ENCODE data around the gene PDCL3. TPM values are rescaled to one million over a fixed set of nuclear protein-coding genes. Genes with fewer than 3 reads are reported as not detected.

Gene PDCL3
- polyA plus RNA-seq, 2 of the 4 experiments (the other 2 are of a cell fraction) = 63.1 to 64.1 TPM

- H3K4me1 ChIP-seq = no peaks in the 10 kb centered on the region
- H3K9me3 ChIP-seq = no peaks in the 10 kb centered on the region
- WGBS (ENCODE audit: missing lambda C conversion rate) = 13% methylated on average over 3 of the region's 3 CpGs
- CTCF ChIA-PET = interaction anchor here (0.7 to 1.4 kb wide), 2 partner anchors 10 to 36 kb away, joined by 3 read pairs; no protein-coding TSS in a partner anchor
- DNase-seq (ENCODE audit: low read depth in 1 of 2, low spot score in 1 of 2) (no peak), FAIRE-seq (no peak), ATAC-seq (no peak)
- no peak for TF ChIP-seq EHF (CRISPR knock-in tag; IDR thresholded peaks at IDR 0.05)
- TF ChIP-seq HES2 (IDR thresholded peaks at IDR 0.05) = no peak
- TF ChIP-seq JUNB (IDR thresholded peaks at IDR 0.05) = no peak
- no peak for TF ChIP-seq NFE2L2 (conservative IDR thresholded peaks at IDR 0.05; ENCODE audit: low read length)
- no peak for TF ChIP-seq CHD4 (IDR thresholded peaks at IDR 0.05; ENCODE audit: borderline replicate concordance)
- TF ChIP-seq HOXB5 (CRISPR knock-in tag; IDR thresholded peaks at IDR 0.05) = no peak
- TF ChIP-seq EP300 (IDR thresholded peaks at IDR 0.05) = no peak
- no peak for TF ChIP-seq PBX3 (IDR thresholded peaks at IDR 0.05)
- TF ChIP-seq ZC3H11A (IDR thresholded peaks at IDR 0.05) = no peak
- TF ChIP-seq KDM1A (IDR thresholded peaks at IDR 0.05; ENCODE audit: low read depth) = no peak
- no peak for TF ChIP-seq REST (IDR thresholded peaks at IDR 0.05)
- H3K4me2 ChIP-seq = no peak overlapping the region
- POLR2A ChIA-PET = no interaction called here
- no peak overlapping the region for H3K27ac ChIP-seq
- H3K4me3 ChIP-seq = no peak overlapping the region
Measured at GRCh38 chr2:100541404-100541803, 21.4 kb upstream of the PDCL3 start.

GRCh38 chr2:100542418-100542817 is 20.4 kb upstream of the PDCL3 start:
- no peak overlapping the region for H3K4me3 ChIP-seq
- H3K27ac ChIP-seq = no peak overlapping the region
- 86% methylated on average over 6 of the region's 6 CpGs for WGBS (ENCODE audit: missing lambda C conversion rate)
- ChIA-PET POLR2A (no interaction called here), CTCF (interaction anchor here (1.4 kb wide), 1 partner anchor 9 kb away, joined by 3 read pairs; no protein-coding TSS in a partner anchor)
- TF ChIP-seq POLR2AphosphoS2 (conservative IDR thresholded peaks at IDR 0.05; ENCODE audit: low read length) (no peak), MAFK (IDR thresholded peaks at IDR 0.05; ENCODE audit: partially characterized antibody) (peak; percentile 52)
- FAIRE-seq = no peak
- no peaks in the 10 kb centered on the region for H3K9me3 ChIP-seq
- no peaks in the 10 kb centered on the region for H3K4me1 ChIP-seq
- no peak overlapping the region for H3K4me2 ChIP-seq
- no peak for ATAC-seq
- DNase-seq (ENCODE audit: low read depth in 1 of 2, low spot score in 1 of 2) = no peak

GRCh38 chr2:100544911-100545596 is 17.7 kb upstream of the PDCL3 start:
- Histone ChIP-seq H3K4me3 (no peak overlapping the region), H3K4me2 (no peak overlapping the region), H3K27ac (no peak overlapping the region), H3K9me3 (no peaks in the 10 kb centered on the region), H3K4me1 (no peaks in the 10 kb centered on the region)
- no peak for TF ChIP-seq RFX5 (IDR thresholded peaks at IDR 0.05)
- peak; percentile 51 for TF ChIP-seq MAFK (IDR thresholded peaks at IDR 0.05; ENCODE audit: partially characterized antibody)
- no peak for TF ChIP-seq EP300 (IDR thresholded peaks at IDR 0.05)
- no peak for TF ChIP-seq HOXA7 (CRISPR knock-in tag; IDR thresholded peaks at IDR 0.05)
- CTCF ChIA-PET = interaction anchor here (0.7 kb wide), 1 partner anchor 61 kb away, joined by 3 read pairs; no protein-coding TSS in a partner anchor
- no peak for FAIRE-seq
- POLR2A ChIA-PET = interaction anchor here (1.5 kb wide), 1 partner anchor 18 kb away, joined by 15 read pairs; the partner anchor contains the start of gene PDCL3
- DNase-seq (ENCODE audit: low read depth in 1 of 2, low spot score in 1 of 2) = no peak
- 41% methylated on average over 7 of the region's 7 CpGs for whole genome bisulfite sequencing (ENCODE audit: missing lambda C conversion rate)
- no peak for ATAC-seq
